HCT116 (cell line): Measurements from ENCODE around the gene LAYN. TPM values are rescaled to one million over a fixed set of nuclear protein-coding genes. Genes with fewer than 3 reads are reported as not detected.

ENCODE experiments used
- ATAC-seq: fragments of 200-7000 bp; cut with Tn5 transposase; 2 replicates; pipeline ENCODE4 v1.9.1; 2020; ENCODE audit warnings: mild to moderate bottlenecking, moderate library complexity
- BruUV-seq: library from RNA; stranded (reverse); fragments of 400-500 nt; replicated peaks from 2 replicates; lab custom pipeline; 2021; lab: Mats Ljungman, UMichigan
- CTCF ChIA-PET: fragments of 300-600 bp; sonication (Branson Sonifier 250); formaldehyde crosslinking; loops from one replicate; lab custom pipeline; 2021; ENCODE audit warnings: antibody characterized with exemption; lab: Charles Lee
- POLR2A ChIA-PET: fragments of 300-600, 350-600 bp; sonication (Branson Sonifier 250); formaldehyde crosslinking; loops from one replicate; lab custom pipeline; 2021; ENCODE audit warnings: antibody characterized with exemption; lab: Charles Lee
- RAD21 ChIA-PET, 2 experiments: fragments of 300-600 bp; sonication (Branson Sonifier 250); formaldehyde crosslinking; loops; one replicate each; lab custom pipeline; 2023; ENCODE audit warnings: low total read pairs in 2 of 2; ENCODE audit not compliant: uncharacterized antibody in 2 of 2, unreplicated experiment in 2 of 2, low non-redundant PET in 1 of 2; lab: Charles Lee
- DNase-seq: peaks from one replicate; pipeline ENCODE4 v3.0.0-alpha.2; 2010; ENCODE audit warnings: low read depth, low spot score
- H2AFZ ChIP-seq: fragments of 200-600 bp; shearing (Covaris generic), sonication (generic); 2 replicates; pipeline ENCODE4 v1.6.1; 2017; ENCODE audit warnings: low read depth, mixed run types, mixed read lengths, antibody characterized with exemption, low read length; ENCODE audit not compliant: poor library complexity, severe bottlenecking
- H3K27ac ChIP-seq: 2 replicates; pipeline ENCODE4 v1.5.1; 2012; ENCODE audit warnings: low read depth, low read length
- H3K27me3 ChIP-seq: fragments of 200-600 bp; sonication (generic); 2 replicates; pipeline ENCODE4 v1.6.1; 2016; ENCODE audit warnings: mixed run types, low read length, mixed read lengths; ENCODE audit not compliant: insufficient read depth
- H3K36me3 ChIP-seq, 2 experiments: fragments of 200-500 bp in 1 of 2; fragments of 200-600 bp in 1 of 2; sonication (Bioruptor generic) in 1 of 2; sonication (generic) in 1 of 2; 2 replicates each; pipeline versions ENCODE4 v1.5.1 to v1.6.1; 2014 to 2016; ENCODE audit warnings: low read length in 2 of 2, inconsistent platforms in 1 of 2, mixed read lengths in 1 of 2, mixed run types in 1 of 2; ENCODE audit not compliant: insufficient read depth in 2 of 2, control insufficient read depth in 1 of 2
- H3K4me1 ChIP-seq, 2 experiments: fragments of 200-600 bp in 1 of 2; sonication (generic) in 1 of 2; 2 replicates each; pipeline versions ENCODE4 v1.5.1 to v1.6.1; 2012 to 2017; ENCODE audit warnings: low read length in 2 of 2, inconsistent platforms in 1 of 2, mild to moderate bottlenecking in 1 of 2, mixed read lengths in 1 of 2, mixed run types in 1 of 2, moderate library complexity in 1 of 2; ENCODE audit not compliant: insufficient read depth in 2 of 2, control insufficient read depth in 1 of 2
- H3K4me2 ChIP-seq: fragments of 200-600 bp; sonication (generic); 2 replicates; pipeline ENCODE4 v1.6.1; 2017; ENCODE audit warnings: mixed run types, low read length, mixed read lengths
- H3K4me3 ChIP-seq, 2 experiments: fragments of 200-600 bp in 1 of 2; sonication (generic) in 1 of 2; replicated peaks in 1 of 2; 2 replicates each; pipeline ENCODE4 v1.5.1; 2011 to 2016; ENCODE audit warnings: low read length in 2 of 2, control low read depth in 1 of 2, low read depth in 1 of 2, mild to moderate bottlenecking in 1 of 2, mixed read lengths in 1 of 2, mixed run types in 1 of 2
- H3K79me2 ChIP-seq: fragments of 200-600 bp; sonication (generic); 2 replicates; pipeline ENCODE4 v1.6.1; 2017; ENCODE audit warnings: mild to moderate bottlenecking, mixed run types, low read length, moderate library complexity, mixed read lengths; ENCODE audit not compliant: insufficient read depth
- H3K9ac ChIP-seq: fragments of 200-600 bp; sonication (generic); 2 replicates; pipeline ENCODE4 v1.6.1; 2016; ENCODE audit warnings: low read length, mixed read lengths
- H3K9me2 ChIP-seq: fragments of 200-600 bp; sonication (generic), shearing (Covaris generic); 2 replicates; pipeline ENCODE4 v1.6.1; 2017; ENCODE audit warnings: mixed run types, mild to moderate bottlenecking, moderate library complexity; ENCODE audit not compliant: insufficient read depth
- H3K9me3 ChIP-seq, 2 experiments: fragments of 200-500 bp in 1 of 2; fragments of 200-600 bp in 1 of 2; sonication (Bioruptor generic) in 1 of 2; sonication (generic) in 1 of 2; 2 replicates each; pipeline ENCODE4 v1.6.1; 2014 to 2017; ENCODE audit warnings: low read length in 2 of 2, mixed read lengths in 2 of 2, inconsistent platforms in 1 of 2, low read depth in 1 of 2, mild to moderate bottlenecking in 1 of 2, mixed run types in 1 of 2, moderate library complexity in 1 of 2; ENCODE audit not compliant: control insufficient read depth in 1 of 2, insufficient read depth in 1 of 2
- H4K20me1 ChIP-seq: fragments of 200-600 bp; sonication (generic), shearing (Covaris generic); 2 replicates; pipeline ENCODE4 v1.6.1; 2017; ENCODE audit warnings: mixed run types, mild to moderate bottlenecking, moderate library complexity; ENCODE audit not compliant: insufficient read depth
- ATF3 ChIP-seq: IDR thresholded peaks from 2 replicates; pipeline ENCODE4 v1.6.1; 2012
- CBX3 ChIP-seq: IDR thresholded peaks from 2 replicates; pipeline ENCODE4 v1.6.1; 2012; ENCODE audit warnings: low read depth
- CEBPB ChIP-seq: IDR thresholded peaks from 2 replicates; pipeline ENCODE4 v1.6.1; 2012; ENCODE audit warnings: low read depth
- CTCF ChIP-seq, 3 experiments: fragments of 200-600 bp in 1 of 3; sonication (generic) in 1 of 3; IDR thresholded peaks in 2 of 3; conservative IDR thresholded peaks in 1 of 3; 2 replicates each; pipeline ENCODE4 v1.5.1; 2012 to 2017; ENCODE audit warnings: low read depth in 2 of 3, low read length in 2 of 3, antibody characterized with exemption in 1 of 3, borderline replicate concordance in 1 of 3, control low read depth in 1 of 3, mild to moderate bottlenecking in 1 of 3, mixed read lengths in 1 of 3, mixed run types in 1 of 3, moderate library complexity in 1 of 3; ENCODE audit not compliant: insufficient read depth in 1 of 3
- ELF1 ChIP-seq: IDR thresholded peaks from 2 replicates; pipeline ENCODE4 v1.6.1; 2012; ENCODE audit warnings: low read depth, borderline replicate concordance
- EZH2 ChIP-seq: fragments of 200-600 bp; sonication (generic); IDR thresholded peaks from 2 replicates; pipeline ENCODE4 v1.6.1; 2017; ENCODE audit warnings: antibody characterized with exemption, mixed run types
- EZH2phosphoT487 ChIP-seq: fragments of 200-600 bp; IDR thresholded peaks from 2 replicates; pipeline ENCODE4 v1.6.1; 2018; ENCODE audit warnings: antibody characterized with exemption, borderline replicate concordance
- JUND ChIP-seq: IDR thresholded peaks from 2 replicates; pipeline ENCODE4 v1.6.1; 2012
- MAX ChIP-seq: IDR thresholded peaks from 2 replicates; pipeline ENCODE4 v1.6.1; 2012
- POLR2AphosphoS5 ChIP-seq: IDR thresholded peaks from 2 replicates; pipeline ENCODE4 v1.6.1; 2011; ENCODE audit warnings: mild to moderate bottlenecking, low read depth, low read length, moderate library complexity
- RAD21 ChIP-seq: IDR thresholded peaks from 2 replicates; pipeline ENCODE4 v1.6.1; 2012; ENCODE audit warnings: low read depth, mild to moderate bottlenecking
- SIN3A ChIP-seq: IDR thresholded peaks from 2 replicates; pipeline ENCODE4 v1.6.1; 2012; ENCODE audit warnings: low read depth
- SP1 ChIP-seq: IDR thresholded peaks from 2 replicates; pipeline ENCODE4 v1.6.1; 2012; ENCODE audit warnings: low read depth
- SRF ChIP-seq: IDR thresholded peaks from 2 replicates; pipeline ENCODE4 v1.6.1; 2012; ENCODE audit warnings: low read depth
- TCF7L2 ChIP-seq: IDR thresholded peaks from 2 replicates; pipeline ENCODE4 v1.7.0; 2011; ENCODE audit warnings: borderline replicate concordance, inconsistent platforms; ENCODE audit not compliant: insufficient read depth, insufficient read length; ENCODE audit errors: extremely low read depth
- ZBTB33 ChIP-seq: IDR thresholded peaks from 2 replicates; pipeline ENCODE4 v1.6.1; 2011; ENCODE audit warnings: mild to moderate bottlenecking, low read length, moderate library complexity; ENCODE audit not compliant: insufficient replicate concordance; ENCODE audit errors: extremely low read depth
- ZFX ChIP-seq: fragments of 450-650 bp; IDR thresholded peaks from 2 replicates; pipeline ENCODE4 v1.6.1; 2017
- ZNF274 ChIP-seq: fragments of 200-500 bp; sonication (Bioruptor generic); IDR thresholded peaks from 2 replicates; pipeline ENCODE4 v1.6.1; 2014; ENCODE audit warnings: mild to moderate bottlenecking, low read depth, low read length, inconsistent platforms
- intact Hi-C: fragments of 100-400 bp; cut with micrococcal nuclease; formaldehyde crosslinking; loops from 2 replicates; pipeline ENCODE4 v1.10.0; 2022
- total RNA-seq: library from RNA; stranded (reverse); gene quantifications from one replicate; pipeline ENCODE4 v1.2.1, GENCODE V29; 2021; ENCODE audit not compliant: unreplicated experiment

LAYN gene
- total RNA-seq, 1 experiment from 2014 or later, result not detected

GRCh38 chr11:111571829-111572501 is 31.4 kb downstream of the LAYN start:
- CTCF ChIA-PET, result no interaction called here
- H3K36me3 ChIP-seq, result no peaks in the 10 kb centered on the region
- no TSS peak for BruUV-seq
- H2AFZ ChIP-seq, result no peak overlapping the region
- no peak overlapping the region for H3K27ac ChIP-seq
- POLR2A ChIA-PET, result no interaction called here
- H3K9ac ChIP-seq, result no peak overlapping the region
- DNase-seq (no peak), ATAC-seq (no peak)
- H4K20me1 ChIP-seq, result no peaks in the 10 kb centered on the region
- H3K27me3 ChIP-seq, result no peaks in the 10 kb centered on the region
- no peak overlapping the region for H3K4me3 ChIP-seq
- H3K9me3 ChIP-seq, result no peaks in the 10 kb centered on the region
- H3K9me2 ChIP-seq, result no peaks in the 10 kb centered on the region
- RAD21 ChIA-PET, result no interaction called here
- H3K79me2 ChIP-seq, result no peaks in the 10 kb centered on the region
- no peak for TF ChIP-seq RAD21
- no peak for TF ChIP-seq ZFX
- TF ChIP-seq ATF3, result no peak
- no peak for TF ChIP-seq ZNF274
- no peak for TF ChIP-seq TCF7L2
- no peak for TF ChIP-seq CEBPB
- TF ChIP-seq ZBTB33, result no peak
- no peak for TF ChIP-seq MAX
- TF ChIP-seq CBX3, result no peak
- TF ChIP-seq SIN3A, result no peak
- no peak for TF ChIP-seq EZH2
- no peak for TF ChIP-seq JUND
- TF ChIP-seq SP1, result no peak
- no peak for TF ChIP-seq EZH2phosphoT487
- TF ChIP-seq ELF1, result no peak
- TF ChIP-seq POLR2AphosphoS5, result no peak
- TF ChIP-seq CTCF (IDR thresholded peaks at IDR 0.05 in 2 of 3, conservative IDR thresholded peaks at IDR 0.05 in 1 of 3; ENCODE audit: borderline replicate concordance in 1 of 3, insufficient read depth in 1 of 3, low read depth in 2 of 3, low read length in 2 of 3), result no peak
- TF ChIP-seq SRF, result no peak
- no peaks in the 10 kb centered on the region for H3K4me1 ChIP-seq
- intact Hi-C loops, result no loop called here
- no peak overlapping the region for H3K4me2 ChIP-seq
